Prostate gland (tissue), 2 donors: ENCODE results near the gene HOATZ. TPM values are rescaled to one million over a fixed set of nuclear protein-coding genes. Genes with fewer than 3 reads are reported as not detected.

Experiments used
- DNase-seq: peaks from one replicate; pipeline ENCODE4 v3.0.0-alpha.2; 2019; ENCODE audit warnings: low spot score
- H3K27ac ChIP-seq, 2 donors: fragments of 200-600 bp; sonication (generic); 2 replicates each; pipeline ENCODE4 v1.5.1; 2017 to 2019
- H3K27me3 ChIP-seq: fragments of 200-600 bp; sonication (generic); replicated peaks from 2 replicates; pipeline ENCODE4 v1.5.1; 2019; ENCODE audit not compliant: insufficient read depth
- H3K36me3 ChIP-seq, 2 donors: fragments of 200-600 bp; sonication (generic); 1 replicate in 1 of 2; 2 replicates in 1 of 2; pipeline versions ENCODE4 v1.5.1 to v1.8.1; 2017 to 2019
- H3K4me1 ChIP-seq: fragments of 200-600 bp; sonication (generic); replicated peaks from 2 replicates; pipeline ENCODE4 v1.5.1; 2019
- H3K4me3 ChIP-seq, 2 donors: fragments of 200-600 bp; sonication (generic); 2 replicates each; pipeline ENCODE4 v1.5.1; 2017 to 2019
- H3K9me3 ChIP-seq: fragments of 200-600 bp; sonication (generic); 2 replicates; pipeline ENCODE4 v1.5.1; 2017
- POLR2A ChIP-seq: fragments of 450-650 bp; IDR thresholded peaks from one replicate; pipeline ENCODE4 v1.6.1; 2016; ENCODE audit warnings: antibody characterized with exemption, mild to moderate bottlenecking
- POLR2AphosphoS5 ChIP-seq: sonication (generic); formaldehyde crosslinking; IDR thresholded peaks from one replicate; pipeline ENCODE4 v1.6.1; 2017; ENCODE audit warnings: antibody characterized with exemption
- WGBS: methylation state at CpG from one replicate; pipeline ENCODE4 v1.1.5; 2018; 5-methylcytosine and 5-hydroxymethylcytosine counted together
- intact Hi-C: fragments of 100-400 bp; cut with DNase I; formaldehyde crosslinking; loops from one replicate; pipeline ENCODE4 v1.14.2; 2022
- microRNA counts, 2 donors: library from miRNA; unstranded; fragments of <30 nt; microRNA quantifications; one replicate each; lab custom pipeline; 2016 to 2017
- microRNA-seq: library from miRNA; unstranded; fragments of <30 nt; microRNA quantifications from one replicate; pipeline ENCODE4, GENCODE V29; 2016
- small RNA-seq, 2 donors: library from RNA; depleted of rRNA; stranded (forward); fragments of <200 nt; gene quantifications; one replicate each; pipeline ENCODE3, GENCODE V24; 2016
- total RNA-seq, 2 donors: library from RNA; depleted of rRNA; stranded (reverse); fragments of >200 nt; gene quantifications; one replicate each; pipeline ENCODE4 v1.1.0, GENCODE V29; 2016
- TF ChIP-seq, protein P1 (sequence below), 4 experiments: fragments of 200-600 bp in 2 of 4; fragments of 450-650 bp in 2 of 4; sonication (generic) in 2 of 4; IDR thresholded peaks; 1 replicate in 3 of 4; 2 replicates in 1 of 4; pipeline ENCODE4 v1.5.1; 2016 to 2019; ENCODE audit warnings: antibody characterized with exemption in 4 of 4, mild to moderate bottlenecking in 2 of 4, moderate library complexity in 2 of 4

The HOATZ gene
- total RNA-seq, 2 donors from 2014 or later = 1.0 TPM; not detected in 1

DNA sequence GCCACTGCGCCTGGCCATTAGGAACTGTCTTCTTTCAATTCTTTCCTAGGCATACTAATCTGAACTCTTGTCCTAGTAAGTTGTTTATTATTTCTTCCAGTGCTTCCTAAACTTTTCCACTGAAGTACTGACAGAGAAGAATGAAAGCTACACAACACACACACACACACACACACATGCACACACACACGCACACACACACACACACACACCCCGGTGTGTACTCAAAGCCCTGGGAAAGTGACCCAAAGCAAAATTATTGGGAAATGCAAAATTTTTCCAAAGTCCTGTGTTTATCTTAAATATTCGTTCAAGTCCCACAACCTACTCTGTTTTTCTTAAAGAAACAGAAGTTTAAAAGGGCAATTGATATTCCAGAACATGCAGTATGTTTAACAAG lies 68.3 kb downstream of the HOATZ start:
- TF ChIP-seq POLR2A = no peak
- TF ChIP-seq, protein P1, sequence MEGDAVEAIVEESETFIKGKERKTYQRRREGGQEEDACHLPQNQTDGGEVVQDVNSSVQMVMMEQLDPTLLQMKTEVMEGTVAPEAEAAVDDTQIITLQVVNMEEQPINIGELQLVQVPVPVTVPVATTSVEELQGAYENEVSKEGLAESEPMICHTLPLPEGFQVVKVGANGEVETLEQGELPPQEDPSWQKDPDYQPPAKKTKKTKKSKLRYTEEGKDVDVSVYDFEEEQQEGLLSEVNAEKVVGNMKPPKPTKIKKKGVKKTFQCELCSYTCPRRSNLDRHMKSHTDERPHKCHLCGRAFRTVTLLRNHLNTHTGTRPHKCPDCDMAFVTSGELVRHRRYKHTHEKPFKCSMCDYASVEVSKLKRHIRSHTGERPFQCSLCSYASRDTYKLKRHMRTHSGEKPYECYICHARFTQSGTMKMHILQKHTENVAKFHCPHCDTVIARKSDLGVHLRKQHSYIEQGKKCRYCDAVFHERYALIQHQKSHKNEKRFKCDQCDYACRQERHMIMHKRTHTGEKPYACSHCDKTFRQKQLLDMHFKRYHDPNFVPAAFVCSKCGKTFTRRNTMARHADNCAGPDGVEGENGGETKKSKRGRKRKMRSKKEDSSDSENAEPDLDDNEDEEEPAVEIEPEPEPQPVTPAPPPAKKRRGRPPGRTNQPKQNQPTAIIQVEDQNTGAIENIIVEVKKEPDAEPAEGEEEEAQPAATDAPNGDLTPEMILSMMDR (IDR thresholded peaks at IDR 0.05) = no peak
- TF ChIP-seq POLR2AphosphoS5 = no peak
- Histone ChIP-seq H3K4me1 (no peaks in the 10 kb centered on the region), H3K4me3 (no peak overlapping the region), H3K36me3 (no peaks in the 10 kb centered on the region), H3K27ac (no peak overlapping the region), H3K27me3 (no peaks in the 10 kb centered on the region), H3K9me3 (no peaks in the 10 kb centered on the region)
- WGBS = 69% methylated on average over 4 of the region's 4 CpGs
- intact Hi-C loops = no loop called here
- DNase-seq = no peak

- TF ChIP-seq POLR2A = no peak
- TF ChIP-seq, protein P1 (IDR thresholded peaks at IDR 0.05) = no peak
- no peak for TF ChIP-seq POLR2AphosphoS5
- Histone ChIP-seq H3K4me1 (no peaks in the 10 kb centered on the region), H3K36me3 (no peaks in the 10 kb centered on the region), H3K27me3 (no peaks in the 10 kb centered on the region), H3K27ac (no peak overlapping the region), H3K9me3 (no peaks in the 10 kb centered on the region), H3K4me3 (no peak overlapping the region)
- WGBS = 54% methylated on average over 2 of the region's 2 CpGs
- no peak for DNase-seq
- intact Hi-C loops = loop anchor here (5.0 kb wide), 2 partner anchors 192 to 257 kb away; no protein-coding TSS in a partner anchor
Measured at GRCh38 chr11:111585371-111585770, 70.8 kb downstream of the HOATZ start.

GRCh38 chr11:111586388-111586831 lies 71.8 kb downstream of the HOATZ start:
- TF ChIP-seq, protein P1 (IDR thresholded peaks at IDR 0.05) = peak in 3 of 4 experiments; percentile 37 to 64 (median 63)
- TF ChIP-seq POLR2AphosphoS5 = no peak

More at GRCh38 chr11:111586388-111586831, 71.8 kb downstream of the HOATZ start:
- H3K9me3 ChIP-seq = no peaks in the 10 kb centered on the region
- intact Hi-C loops = loop anchor here (5.0 kb wide), 2 partner anchors 191 to 256 kb away; no protein-coding TSS in a partner anchor
- H3K4me1 ChIP-seq = no peaks in the 10 kb centered on the region
- H3K36me3 ChIP-seq = no peaks in the 10 kb centered on the region
- H3K4me3 ChIP-seq = no peak overlapping the region
- no peak overlapping the region for H3K27ac ChIP-seq
- 0% methylated on average over 1 of the region's 1 CpG for WGBS
- no peaks in the 10 kb centered on the region for H3K27me3 ChIP-seq
- peak; percentile 54 for DNase-seq

MicroRNAs encoded within 50 kb of the gene (microRNA counts, 767-probe panel; counts per million panel counts)
- microRNA hsa-miR-34b-3p (lab: Ali Mortazavi, UCI) (0 to 431 counts per million in 2 donors), microRNA hsa-miR-34c-3p (lab: Ali Mortazavi, UCI) (2,367 to 2,626 counts per million in 2 donors), microRNA hsa-miR-34c-5p (lab: Ali Mortazavi, UCI) (0 to 431 counts per million in 2 donors)

Small RNA genes lying within 50 kb of the gene (microRNA-seq; reads per million reads assigned to microRNA genes)
- 2.1 reads per million, percentile 30 among the genes with 10 or more reads in this experiment for gene MIR34B
- gene MIR34C = 45.4 reads per million, percentile 66 among the genes with 10 or more reads in this experiment

Small RNA genes lying within 50 kb of the gene (small RNA-seq; reads per million reads assigned to genes)
- 0.28 to 0.30 reads per million in 2 donors for gene MIR34B
- gene MIR34C = 5.6 to 8.8 reads per million in 2 donors

Other genes starting within 250 kb of the HOATZ start
- gene POU2AF3, start 216.2 kb upstream of the HOATZ start, total RNA-seq = 1 to 10 TPM; 7.7 to 9.5 TPM
- 1 to 10 TPM in 1 of 2 donors, under 1 TPM in 1; 0.74 to 1.5 TPM for gene POU2AF1, start 135.5 kb upstream of the HOATZ start, total RNA-seq
- 1 to 10 TPM in 1 of 2 donors, not detected in 1; 3.3 TPM for gene BTG4, start 2.4 kb upstream of the HOATZ start, total RNA-seq
- 10 to 100 TPM; 10.6 to 12.8 TPM for gene LAYN, start 25.9 kb downstream of the HOATZ start, total RNA-seq
- 10 to 100 TPM; 13.0 to 18.7 TPM for gene SIK2, start 87.7 kb downstream of the HOATZ start, total RNA-seq